Measurements from ENCODE around the gene ABCA9.
"Not testable (repeated sequence)": the region's sequence is repeated elsewhere in the genome, so short reads cannot be mapped to it uniquely, and the experiment has no call there.

Gene ABCA9

DNA sequence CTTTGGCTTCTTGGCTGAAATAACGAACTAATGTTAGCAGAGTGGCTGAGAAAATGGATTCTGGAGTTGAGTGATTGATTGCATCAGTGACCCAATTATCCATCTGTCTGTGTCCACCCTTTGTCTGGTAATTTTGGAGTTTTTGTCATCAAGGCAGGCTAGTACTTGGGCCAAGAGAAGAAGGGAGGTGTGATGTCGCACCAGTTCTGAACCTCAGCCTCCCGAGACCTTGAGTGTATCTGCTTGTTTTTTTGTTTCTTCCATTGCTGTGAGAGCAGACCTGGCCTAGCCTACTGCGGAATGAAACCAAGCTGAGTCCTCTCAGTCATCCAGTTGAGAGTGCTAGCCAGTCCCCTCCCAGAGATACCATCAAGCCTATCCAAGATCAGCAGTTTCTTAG lies 110.0 kb downstream of the ABCA9 start:
- DNase-seq (ENCODE audit: low spot score), result no peak

DNA sequence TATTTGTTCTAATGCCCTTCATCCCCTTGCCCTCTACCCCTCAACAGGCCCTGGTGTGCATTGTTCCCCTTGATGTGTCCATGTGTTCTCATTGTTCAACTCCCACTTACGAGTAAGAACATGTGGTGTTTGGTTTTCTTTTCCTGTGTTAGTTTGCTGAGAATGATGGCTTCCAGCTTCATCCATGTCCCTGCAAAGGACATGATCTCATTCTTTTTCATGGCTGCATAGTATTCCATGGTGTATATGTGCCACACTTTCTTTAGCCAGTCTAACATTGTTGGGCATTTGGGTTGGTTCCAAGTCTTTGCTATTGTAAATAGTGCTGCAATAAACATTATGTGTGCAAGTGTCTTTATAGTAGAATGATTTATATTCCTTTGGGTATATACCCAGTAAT lies 112.9 kb downstream of the ABCA9 start:
- DNase-seq (ENCODE audit: low spot score), result not testable (repeated sequence)

DNA sequence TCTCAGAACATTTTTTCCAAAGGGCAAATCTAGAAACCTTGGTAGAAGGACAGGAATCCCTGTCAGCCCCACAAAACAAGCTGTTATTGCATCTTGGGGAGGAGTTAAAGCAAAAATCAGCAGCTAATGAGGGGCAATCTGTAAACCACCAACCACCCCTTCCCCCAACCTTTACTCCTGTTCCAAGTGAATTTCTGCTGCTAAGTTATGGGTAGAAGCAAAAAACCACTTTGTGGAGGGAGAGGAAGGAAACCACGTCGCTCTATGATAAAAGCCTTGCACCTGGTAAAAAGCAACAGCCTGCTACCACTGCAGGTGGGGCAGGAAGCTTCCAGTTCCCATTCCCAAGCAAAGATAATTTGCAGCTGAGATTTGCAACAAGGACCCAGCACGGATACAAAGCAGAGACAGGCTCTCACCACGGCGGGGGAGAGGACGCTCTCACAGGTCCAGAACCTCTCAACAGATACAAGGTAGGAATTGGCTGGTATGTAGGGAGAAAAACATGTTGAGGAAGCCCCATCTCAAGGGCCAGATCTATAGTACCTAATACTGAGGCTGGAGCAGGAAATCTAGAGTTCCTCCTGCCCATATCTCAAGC lies 116.2 kb downstream of the ABCA9 start:
- DNase-seq (ENCODE audit: low spot score), result no peak

DNA sequence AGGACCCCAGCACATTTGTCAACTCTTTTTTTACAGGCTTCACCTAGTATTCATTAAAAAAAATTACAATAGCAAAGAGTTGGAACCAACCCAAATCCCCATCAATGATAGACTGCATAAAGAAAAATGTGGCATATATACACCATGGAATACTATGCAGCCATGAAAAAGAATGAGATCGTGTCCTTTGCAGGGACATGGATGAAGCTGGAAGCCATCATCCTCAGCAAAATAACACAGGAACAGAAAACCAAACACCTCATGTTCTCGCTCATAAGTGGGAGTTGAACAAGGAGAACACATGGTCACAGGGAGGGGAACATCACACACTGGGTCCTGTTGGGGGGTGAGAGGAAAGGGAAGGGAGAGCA lies 116.9 kb downstream of the ABCA9 start:
- DNase-seq (ENCODE audit: low spot score), result not testable (repeated sequence)

DNA sequence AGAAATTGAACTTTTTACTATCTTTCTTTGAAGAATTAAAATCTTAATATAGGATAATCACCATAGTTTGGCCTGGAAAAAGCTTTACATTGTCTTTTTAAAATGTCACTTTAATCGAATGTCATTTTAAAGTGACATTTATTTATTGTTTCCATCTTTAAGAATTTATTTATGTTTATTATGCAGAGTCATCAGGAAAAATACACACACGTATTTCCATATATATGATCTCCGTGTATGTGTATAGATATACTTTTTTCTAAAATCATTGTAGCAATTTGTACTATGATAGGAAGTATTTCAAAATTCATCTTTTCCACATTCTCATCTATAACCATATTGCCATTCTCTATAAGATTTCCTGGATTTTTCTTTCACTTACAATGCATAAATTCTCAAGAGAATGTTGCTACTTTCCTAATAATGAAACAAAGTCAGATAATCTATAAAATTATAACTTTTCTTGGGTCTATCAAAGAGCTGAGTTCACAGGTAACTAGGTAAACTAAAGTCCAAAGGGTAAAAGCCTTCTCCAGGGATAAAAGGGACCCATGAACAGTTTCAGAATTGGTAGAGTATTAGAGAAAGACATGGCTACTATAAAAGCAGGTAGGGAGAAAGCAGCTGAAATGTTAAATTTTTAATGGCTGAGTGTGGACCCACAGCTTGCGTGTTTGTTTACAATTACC lies 117.5 kb downstream of the ABCA9 start:
- no peak for DNase-seq (ENCODE audit: low spot score)

DNA sequence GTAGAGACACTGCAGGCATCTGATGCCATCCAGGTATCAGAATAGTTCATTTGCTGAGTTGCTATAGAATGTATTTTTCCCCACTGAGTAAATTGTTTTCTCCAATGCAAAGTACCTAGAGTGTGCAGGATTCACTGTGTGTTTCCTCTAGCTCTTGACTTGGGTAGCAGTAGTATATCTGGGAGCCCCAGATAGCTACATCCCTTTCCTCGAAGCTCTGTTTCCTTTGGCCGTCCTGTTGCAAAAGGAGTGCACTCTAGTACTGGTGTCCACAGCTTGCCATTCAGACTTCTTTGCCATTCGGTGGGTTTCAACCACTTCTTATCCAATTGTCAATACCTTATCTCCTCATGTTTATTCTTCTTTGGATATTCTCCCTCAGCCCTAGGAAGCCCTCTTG lies 118.3 kb downstream of the ABCA9 start:
- no peak for DNase-seq (ENCODE audit: low spot score)

DNA sequence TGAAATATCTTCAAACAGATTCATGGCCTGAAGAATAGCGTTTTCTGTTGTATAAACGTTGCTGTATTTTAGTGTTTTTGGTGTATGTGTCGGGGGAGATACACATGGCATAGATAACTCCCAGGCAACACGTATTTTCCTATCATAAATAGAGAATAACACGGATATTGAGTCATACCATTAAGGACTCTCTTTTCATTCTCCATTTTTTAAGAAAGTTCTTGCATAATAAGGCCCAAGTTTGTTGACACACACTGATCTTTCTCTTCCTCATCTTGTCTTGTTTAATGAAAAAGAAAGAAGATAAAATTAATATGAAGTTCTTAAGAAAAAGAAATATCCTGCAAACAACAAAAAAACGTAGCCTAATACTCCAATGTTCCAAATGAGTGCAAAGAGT lies 119.0 kb downstream of the ABCA9 start:
- DNase-seq (ENCODE audit: low spot score), result no peak

DNA sequence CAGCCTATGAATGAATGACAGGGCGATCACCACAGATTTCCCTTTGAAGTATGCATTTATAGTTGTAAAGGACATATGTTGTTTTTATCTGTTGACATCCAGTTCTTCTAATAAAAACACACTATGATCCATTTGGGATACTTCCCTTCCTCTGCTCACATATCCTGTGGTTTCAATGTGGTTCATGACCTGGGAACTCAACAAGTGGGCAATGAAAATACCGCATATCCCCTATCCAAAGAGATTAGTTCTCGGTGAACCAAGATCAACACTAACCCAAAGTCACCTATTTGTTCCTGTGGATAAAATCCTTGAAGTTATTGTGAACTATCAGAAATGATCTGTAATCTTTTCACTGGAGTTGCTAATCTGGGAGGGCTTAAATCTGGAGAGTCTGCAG lies 121.5 kb downstream of the ABCA9 start:
- DNase-seq (ENCODE audit: low spot score), result no peak

DNA sequence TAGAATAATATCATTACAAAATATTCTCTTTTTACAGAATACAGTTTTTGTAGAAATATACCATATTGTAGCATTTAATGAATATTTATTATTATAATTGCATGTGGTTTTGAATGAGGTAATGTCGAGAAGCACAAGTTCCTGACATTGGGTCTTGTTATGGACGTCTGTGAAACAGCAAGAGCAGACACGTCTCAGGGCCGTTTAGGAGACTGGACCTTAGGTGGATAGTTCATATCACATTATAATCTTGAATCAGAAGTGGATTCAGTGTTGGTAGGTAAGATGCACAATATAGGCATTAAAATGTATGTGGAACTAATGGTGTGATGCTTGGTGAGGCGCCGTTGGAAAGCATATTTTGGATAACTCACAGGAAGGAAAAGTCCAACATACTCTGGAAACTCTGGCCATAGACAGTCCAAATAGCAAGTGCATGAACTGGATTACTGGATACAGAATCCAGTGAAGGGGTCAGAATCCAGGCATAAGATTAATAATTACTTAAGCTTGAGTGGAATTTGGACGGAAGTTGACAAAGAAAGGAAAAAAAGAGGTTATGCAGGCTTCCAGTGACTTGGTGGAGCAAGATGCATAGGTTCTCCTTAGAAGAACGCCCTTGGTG lies 122.7 kb downstream of the ABCA9 start:
- no peak for DNase-seq (ENCODE audit: low spot score)

DNA sequence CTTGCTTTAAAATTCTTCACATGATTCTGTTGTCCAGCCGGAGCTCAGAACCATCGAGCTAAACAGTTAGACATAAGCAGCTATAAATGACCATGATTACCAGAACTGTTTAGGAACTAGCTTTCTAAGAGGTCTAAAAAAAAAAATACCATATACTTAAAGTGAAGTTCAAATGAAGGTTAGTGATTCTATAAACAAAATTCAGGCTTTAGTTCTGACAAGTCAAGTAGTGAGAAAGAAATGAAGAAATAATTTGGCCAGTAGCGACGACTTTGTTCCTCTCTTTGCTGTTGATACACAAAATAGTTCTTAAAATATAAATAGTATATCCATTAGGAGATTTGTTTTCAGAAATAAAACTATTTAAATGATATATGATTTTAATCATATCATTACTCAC lies 133.2 kb downstream of the ABCA9 start:
- no peak for DNase-seq (ENCODE audit: low spot score)

DNA sequence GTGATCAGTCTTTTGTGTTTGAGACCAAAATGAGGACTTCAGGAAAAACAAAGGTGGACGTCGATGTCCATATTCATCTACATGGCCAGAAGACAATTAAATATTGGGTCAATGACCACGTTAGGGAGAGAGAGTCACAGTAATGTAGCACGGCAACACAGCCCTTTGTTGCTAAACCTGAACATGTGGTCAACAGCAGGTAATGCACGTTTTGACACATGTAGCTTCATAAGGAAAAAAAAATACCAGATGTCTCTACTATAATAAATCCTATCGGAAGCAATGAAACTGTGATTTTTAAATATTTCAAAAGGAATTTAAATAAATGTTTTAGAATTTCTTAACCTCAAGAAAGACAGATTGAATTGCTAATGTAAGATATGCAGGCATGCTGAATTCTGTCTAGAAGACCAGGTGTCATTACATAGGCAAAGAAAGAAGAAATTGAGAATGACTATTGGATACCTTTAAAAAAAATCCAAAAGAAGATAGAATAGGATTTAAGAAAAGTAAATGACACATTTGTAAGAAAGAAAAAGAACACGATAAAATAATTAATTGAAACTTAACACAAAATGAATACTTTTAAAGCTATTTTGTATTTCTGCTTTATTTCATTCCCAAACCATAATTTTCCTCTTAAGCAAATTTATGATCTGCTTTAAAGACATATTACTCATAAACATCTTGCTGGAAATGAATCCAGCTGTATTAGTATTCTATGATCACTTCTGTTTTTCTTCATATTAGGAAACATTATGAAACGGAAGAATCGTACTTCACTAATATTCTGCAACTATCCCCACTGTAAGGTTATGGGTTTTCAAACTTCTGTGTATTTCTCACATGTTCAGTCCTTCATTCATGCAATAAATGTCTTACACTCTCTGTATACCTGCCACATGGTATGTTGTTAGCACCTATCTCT lies 135.7 kb downstream of the ABCA9 start:
- no peak for DNase-seq (ENCODE audit: low spot score)

All from GM03348 (cell line).